Stomach (tissue), 9 donors: ENCODE results near the gene THBS1. TPM values are rescaled to one million over a fixed set of nuclear protein-coding genes. Genes with fewer than 3 reads are reported as not detected.
A peak's percentile ranks its signal among the peaks of the same experiment; 100 is the strongest.

Source experiments
- DNase-seq, 2 donors: peaks; one replicate each; pipeline versions ENCODE4 v3.0.0 to v3.0.0-alpha.2; 2013 to 2019
- H3K27ac ChIP-seq, 5 donors: fragments of 200-600 bp in 4 of 5; sonication (generic) in 4 of 5; one replicate each; pipeline ENCODE4 v1.5.1; 2013 to 2019; ENCODE audit warnings: mild to moderate bottlenecking in 1 of 5, moderate library complexity in 1 of 5
- H3K27me3 ChIP-seq, 3 donors: fragments of 200-600 bp; sonication (generic); one replicate each; pipeline ENCODE4 v1.5.1; 2017 to 2019; ENCODE audit warnings: mixed run types in 1 of 3
- H3K36me3 ChIP-seq, 4 donors: fragments of 200-600 bp; sonication (generic); 1 replicate in 3 of 4; 2 replicates in 1 of 4; pipeline ENCODE4 v1.5.1; 2016 to 2019
- H3K4me1 ChIP-seq, 4 donors: fragments of 200-600 bp; sonication (generic); one replicate each; pipeline ENCODE4 v1.5.1; 2016 to 2019
- H3K4me3 ChIP-seq, 4 donors: fragments of 200-600 bp; sonication (generic) in 3 of 4; one replicate each; pipeline ENCODE4 v1.5.1; 2016 to 2019; ENCODE audit warnings: mild to moderate bottlenecking in 1 of 4
- H3K9me3 ChIP-seq, 4 donors: fragments of 200-600 bp; sonication (generic); one replicate each; pipeline ENCODE4 v1.5.1; 2016 to 2019
- EP300 ChIP-seq: sonication (generic); formaldehyde crosslinking; IDR thresholded peaks from one replicate; pipeline ENCODE4 v1.6.1; 2017; ENCODE audit warnings: antibody characterized with exemption
- POLR2A ChIP-seq, 4 donors: fragments of 450-650 bp; IDR thresholded peaks; one replicate each; pipeline ENCODE4 v1.6.1; 2016; ENCODE audit warnings: antibody characterized with exemption in 4 of 4, control low read depth in 2 of 4, mild to moderate bottlenecking in 1 of 4, moderate library complexity in 1 of 4
- POLR2AphosphoS5 ChIP-seq, 3 donors: sonication (generic); formaldehyde crosslinking; IDR thresholded peaks; one replicate each; pipeline ENCODE4 v1.6.1; 2016; ENCODE audit warnings: antibody characterized with exemption in 3 of 3
- WGBS, 5 donors: extraction: QIAGEN DNeasy Blood & Tissue Kit in 3 of 5; methylation state at CpG; one replicate each; pipeline versions ENCODE4 v1.1.5 to v1.1.7; 2013 to 2018; 5-methylcytosine and 5-hydroxymethylcytosine counted together
- intact Hi-C: fragments of 100-400 bp; cut with DNase I; formaldehyde crosslinking; loops from one replicate; pipeline ENCODE4 v1.15.1; 2023; ENCODE audit warnings: low total_unique reads
- polyA plus RNA-seq, 3 donors: library from polyadenylated mRNA; stranded (reverse); fragments of 200-250 nt; gene quantifications; one replicate each; pipeline ENCODE4 v1.2.3, GENCODE V29; 2013
- total RNA-seq, 5 donors: library from RNA; depleted of rRNA; stranded (reverse); fragments of >200 nt; gene quantifications; one replicate each; pipeline versions ENCODE4 v1.1.0 to v1.2.3, GENCODE V29; 2014 to 2016
- TF ChIP-seq, protein P1 (sequence below), 7 experiments: fragments of 450-650 bp in 4 of 7; fragments of 200-600 bp in 3 of 7; sonication (generic) in 3 of 7; IDR thresholded peaks; one replicate each; pipeline ENCODE4 v1.5.1; 2016 to 2019; ENCODE audit warnings: antibody characterized with exemption in 7 of 7, control low read depth in 2 of 7, mild to moderate bottlenecking in 1 of 7
- donor health status: healthy with polysubstance abuse.
- donor health status: Bipolar disorder and iron deficiency.
- donor health status: healthy.

Gene THBS1
- total and polyA plus RNA-seq, 8 donors, result 12.9 to 842 (median 179) TPM

DNA sequence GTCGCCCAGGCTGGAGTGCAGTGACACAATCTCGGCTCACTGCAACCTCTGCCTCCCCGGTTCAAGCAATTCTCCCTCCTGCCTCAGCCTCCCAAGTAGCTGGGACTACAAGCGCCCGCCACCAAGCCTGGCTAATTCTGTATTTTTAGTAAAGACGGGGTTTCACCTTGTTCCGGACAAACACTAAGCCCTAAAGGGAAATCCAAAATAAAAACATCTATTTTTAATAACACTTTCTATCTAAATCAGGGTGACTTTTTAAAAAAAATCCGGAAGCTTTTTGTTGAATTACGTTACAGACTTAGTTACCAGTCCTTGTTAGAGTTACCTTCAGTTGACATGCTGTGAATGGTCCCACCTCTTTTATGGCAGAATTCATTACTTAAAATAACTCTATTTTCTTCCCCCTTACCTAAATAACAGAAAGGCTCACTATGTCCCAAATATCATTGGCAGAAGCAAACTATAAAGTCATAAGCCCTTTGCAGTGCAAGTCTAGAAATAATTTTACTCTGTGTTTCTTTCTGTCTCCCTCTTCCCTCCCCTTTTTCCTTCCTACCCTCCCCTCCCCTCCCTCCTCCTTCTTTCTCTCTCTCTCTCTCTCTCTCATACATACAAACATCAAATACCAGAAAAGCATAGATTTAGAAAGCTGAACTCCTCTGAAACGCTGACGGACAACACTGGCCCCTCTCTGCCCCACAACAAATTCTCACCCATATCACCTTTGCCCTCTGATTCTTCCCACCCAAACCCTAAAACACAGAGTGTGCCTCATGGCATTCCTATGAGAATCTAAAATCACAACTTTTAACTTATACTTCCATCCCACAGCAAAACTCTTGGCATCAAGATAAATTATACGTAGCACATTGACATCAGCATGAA is 18.3 kb downstream of the THBS1 start:
- no peak for DNase-seq
- peaks cover 13 to 25% (median 23%) of the 10 kb centered on the region in 4 donors for H3K36me3 ChIP-seq
- intact Hi-C loops, result no loop called here
- H3K4me1 ChIP-seq, result peaks cover 0 to under 1% (median 0%) of the 10 kb centered on the region in 4 donors
- no peaks in the 10 kb centered on the region for H3K9me3 ChIP-seq
- no peak overlapping the region for H3K4me3 ChIP-seq
- H3K27me3 ChIP-seq, result no peaks in the 10 kb centered on the region
- WGBS, 5 donors, result 76 to 89% (median 84%) methylated on average over 12 of the region's 12 CpGs
- TF ChIP-seq, protein P1, sequence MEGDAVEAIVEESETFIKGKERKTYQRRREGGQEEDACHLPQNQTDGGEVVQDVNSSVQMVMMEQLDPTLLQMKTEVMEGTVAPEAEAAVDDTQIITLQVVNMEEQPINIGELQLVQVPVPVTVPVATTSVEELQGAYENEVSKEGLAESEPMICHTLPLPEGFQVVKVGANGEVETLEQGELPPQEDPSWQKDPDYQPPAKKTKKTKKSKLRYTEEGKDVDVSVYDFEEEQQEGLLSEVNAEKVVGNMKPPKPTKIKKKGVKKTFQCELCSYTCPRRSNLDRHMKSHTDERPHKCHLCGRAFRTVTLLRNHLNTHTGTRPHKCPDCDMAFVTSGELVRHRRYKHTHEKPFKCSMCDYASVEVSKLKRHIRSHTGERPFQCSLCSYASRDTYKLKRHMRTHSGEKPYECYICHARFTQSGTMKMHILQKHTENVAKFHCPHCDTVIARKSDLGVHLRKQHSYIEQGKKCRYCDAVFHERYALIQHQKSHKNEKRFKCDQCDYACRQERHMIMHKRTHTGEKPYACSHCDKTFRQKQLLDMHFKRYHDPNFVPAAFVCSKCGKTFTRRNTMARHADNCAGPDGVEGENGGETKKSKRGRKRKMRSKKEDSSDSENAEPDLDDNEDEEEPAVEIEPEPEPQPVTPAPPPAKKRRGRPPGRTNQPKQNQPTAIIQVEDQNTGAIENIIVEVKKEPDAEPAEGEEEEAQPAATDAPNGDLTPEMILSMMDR (IDR thresholded peaks at IDR 0.05), result no peak
- TF ChIP-seq POLR2AphosphoS5 (IDR thresholded peaks at IDR 0.05), result peak in 1 of 3 donors; percentile 29
- H3K27ac ChIP-seq, result no peak overlapping the region

DNA sequence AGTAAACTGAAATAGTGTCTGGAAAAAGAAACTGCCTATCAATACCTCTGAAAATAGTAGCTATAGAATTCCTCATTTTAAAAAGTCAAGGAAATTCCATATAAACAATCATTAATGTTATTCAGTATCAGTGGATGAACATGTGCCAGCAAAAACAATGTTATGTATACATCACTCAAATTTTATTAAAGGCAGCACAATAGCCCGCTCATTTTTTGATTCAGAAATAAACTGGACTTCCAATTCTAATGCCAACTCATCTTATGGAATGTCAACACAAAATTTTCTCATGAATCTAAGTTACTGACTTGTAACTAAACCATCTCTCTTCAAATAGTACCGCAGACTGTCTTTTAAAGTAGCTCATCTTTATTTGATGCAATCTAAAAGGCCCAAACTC is 19.0 kb downstream of the THBS1 start:
- Histone ChIP-seq H3K36me3 (peaks cover 8 to 18% (median 16%) of the 10 kb centered on the region in 4 donors), H3K27ac (no peak overlapping the region), H3K4me3 (no peak overlapping the region), H3K9me3 (no peaks in the 10 kb centered on the region), H3K4me1 (no peaks in the 10 kb centered on the region), H3K27me3 (no peaks in the 10 kb centered on the region)
- 77 to 95% (median 91%) methylated on average over 2 of the region's 2 CpGs for WGBS, 5 donors
- intact Hi-C loops, result no loop called here
- TF ChIP-seq, protein P1 (IDR thresholded peaks at IDR 0.05), result no peak
- TF ChIP-seq POLR2AphosphoS5 (IDR thresholded peaks at IDR 0.05) (no peak), POLR2A (IDR thresholded peaks at IDR 0.05) (no peak), EP300 (no peak)
- no peak for DNase-seq

DNA sequence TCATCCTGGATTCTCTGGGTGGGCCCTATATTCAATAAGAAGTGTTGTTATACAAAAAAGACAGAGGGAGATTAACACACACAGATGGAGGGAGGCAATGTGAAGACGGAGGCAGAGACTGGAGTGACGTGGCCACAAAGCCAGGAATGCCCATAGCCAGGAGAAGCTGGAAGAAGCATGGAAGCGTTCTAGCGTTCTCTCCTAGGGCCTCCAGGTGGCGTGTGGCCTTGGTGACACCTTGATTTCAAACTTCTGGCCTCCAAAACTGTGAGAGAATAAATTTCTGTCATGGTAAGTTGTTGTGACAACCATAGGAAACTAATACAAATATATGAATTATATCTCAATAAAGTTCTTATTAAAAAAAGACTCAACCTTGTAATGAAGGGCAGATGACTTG is 21.3 kb downstream of the THBS1 start:
- Histone ChIP-seq H3K27me3 (no peaks in the 10 kb centered on the region), H3K9me3 (no peaks in the 10 kb centered on the region), H3K27ac (no peak overlapping the region), H3K36me3 (no peaks in the 10 kb centered on the region), H3K4me3 (no peak overlapping the region), H3K4me1 (no peaks in the 10 kb centered on the region)
- 89 to 98% (median 91%) methylated on average over 5 of the region's 5 CpGs for WGBS, 5 donors
- DNase-seq, result no peak
- intact Hi-C loops, result no loop called here
- no peak for TF ChIP-seq POLR2AphosphoS5 (IDR thresholded peaks at IDR 0.05)
- no peak for TF ChIP-seq EP300
- TF ChIP-seq POLR2A (IDR thresholded peaks at IDR 0.05), result no peak
- TF ChIP-seq, protein P1 (IDR thresholded peaks at IDR 0.05), result no peak

DNA sequence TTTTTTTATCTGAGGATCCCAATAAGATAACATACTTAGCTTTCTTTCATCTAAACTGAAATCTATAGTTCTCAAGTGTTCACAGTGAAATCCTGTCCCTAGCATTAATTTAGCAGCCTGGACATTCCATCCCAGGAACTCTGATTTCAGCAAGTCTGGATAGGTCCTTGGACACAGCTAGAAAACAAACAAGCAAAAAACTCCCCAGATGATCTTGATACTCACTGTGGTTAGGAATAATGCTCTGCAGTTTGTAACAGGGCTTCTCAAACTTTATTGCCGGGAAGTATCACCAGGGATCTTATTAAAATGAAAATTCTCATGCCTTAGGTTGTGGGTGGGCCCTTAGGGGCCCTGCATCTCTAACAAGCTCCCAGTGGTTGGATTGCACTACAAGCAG is 24.3 kb downstream of the THBS1 start:
- H3K9me3 ChIP-seq, result peaks cover 0 to 16% (median 6%) of the 10 kb centered on the region in 4 donors
- intact Hi-C loops, result no loop called here
- H3K27ac ChIP-seq, result no peak overlapping the region
- no peaks in the 10 kb centered on the region for H3K4me1 ChIP-seq
- no peak overlapping the region for H3K4me3 ChIP-seq
- no peaks in the 10 kb centered on the region for H3K27me3 ChIP-seq
- H3K36me3 ChIP-seq, result no peaks in the 10 kb centered on the region
- WGBS, 5 donors, result 93 to 100% (median 97%) methylated on average over 1 of the region's 1 CpG
- TF ChIP-seq EP300, result no peak
- TF ChIP-seq, protein P1 (IDR thresholded peaks at IDR 0.05), result no peak
- TF ChIP-seq POLR2AphosphoS5 (IDR thresholded peaks at IDR 0.05), result no peak
- no peak for TF ChIP-seq POLR2A (IDR thresholded peaks at IDR 0.05)
- no peak for DNase-seq
